Ascending aorta (tissue), 2 donors: ENCODE results near the gene MDC1. TPM values are rescaled to one million over a fixed set of nuclear protein-coding genes. Genes with fewer than 3 reads are reported as not detected.

ENCODE experiments used
- DNase-seq, 2 donors: peaks; one replicate each; pipeline ENCODE4 v3.0.0-alpha.2; 2019; ENCODE audit warnings: low spot score in 2 of 2
- H3K27ac ChIP-seq, 2 donors: fragments of 200-600 bp; sonication (generic); one replicate each; pipeline ENCODE4 v1.5.1; 2016 to 2017; ENCODE audit warnings: mild to moderate bottlenecking in 1 of 2
- H3K27me3 ChIP-seq: fragments of 200-600 bp; sonication (generic); one replicate; pipeline ENCODE4 v1.5.1; 2017
- H3K36me3 ChIP-seq, 2 donors: fragments of 200-600 bp; sonication (generic); one replicate each; pipeline ENCODE4 v1.5.1; 2016
- H3K4me1 ChIP-seq, 2 donors: fragments of 200-600 bp; sonication (generic); one replicate each; pipeline ENCODE4 v1.5.1; 2016 to 2017; ENCODE audit warnings: mild to moderate bottlenecking in 1 of 2
- H3K4me3 ChIP-seq, 2 donors: fragments of 200-600 bp; sonication (generic); one replicate each; pipeline ENCODE4 v1.5.1; 2016 to 2017; ENCODE audit warnings: mild to moderate bottlenecking in 1 of 2
- H3K9me3 ChIP-seq, 2 donors: fragments of 200-600 bp; sonication (generic); one replicate each; pipeline ENCODE4 v1.5.1; 2016
- intact Hi-C: fragments of 100-400 bp; cut with DNase I; formaldehyde crosslinking; loops from one replicate; pipeline ENCODE4 v1.15.1; 2023
- total RNA-seq: library from RNA; depleted of rRNA; stranded (reverse); fragments of >200 nt; gene quantifications from one replicate; pipeline ENCODE4 v1.1.0, GENCODE V29; 2016
- TF ChIP-seq, protein P1 (sequence below), 3 experiments: fragments of 200-600 bp in 2 of 3; fragments of 450-650 bp in 1 of 3; sonication (generic) in 2 of 3; IDR thresholded peaks; one replicate each; pipeline ENCODE4 v1.5.1; 2016 to 2019; ENCODE audit warnings: antibody characterized with exemption in 3 of 3, mild to moderate bottlenecking in 1 of 3, moderate library complexity in 1 of 3

Gene MDC1
- total RNA-seq, 1 donor from 2014 or later, result 27.1 TPM

DNA sequence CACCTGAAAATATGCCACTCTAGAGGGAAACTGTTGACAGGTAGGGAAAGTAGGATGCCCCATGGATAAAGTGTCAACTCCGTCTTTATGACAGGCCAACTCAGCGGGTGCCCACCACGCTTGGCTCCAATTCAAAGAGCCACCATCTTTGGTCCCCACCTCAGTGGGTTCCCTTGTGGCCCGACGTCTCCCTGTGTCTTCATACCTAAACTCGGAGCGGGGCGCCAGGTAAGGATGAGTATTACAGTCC, 277 bp downstream of the MDC1 start:
- peaks cover 0 to 22% of the 10 kb centered on the region in 2 donors for H3K4me1 ChIP-seq
- H3K36me3 ChIP-seq, result peaks cover 24 to 30% of the 10 kb centered on the region in 2 donors
- no peaks in the 10 kb centered on the region for H3K27me3 ChIP-seq
- no peak for DNase-seq
- peak overlapping the region; percentile 93 to 94 for H3K27ac ChIP-seq
- H3K4me3 ChIP-seq, result peak overlapping the region; percentile 69 to 77
- TF ChIP-seq, protein P1, sequence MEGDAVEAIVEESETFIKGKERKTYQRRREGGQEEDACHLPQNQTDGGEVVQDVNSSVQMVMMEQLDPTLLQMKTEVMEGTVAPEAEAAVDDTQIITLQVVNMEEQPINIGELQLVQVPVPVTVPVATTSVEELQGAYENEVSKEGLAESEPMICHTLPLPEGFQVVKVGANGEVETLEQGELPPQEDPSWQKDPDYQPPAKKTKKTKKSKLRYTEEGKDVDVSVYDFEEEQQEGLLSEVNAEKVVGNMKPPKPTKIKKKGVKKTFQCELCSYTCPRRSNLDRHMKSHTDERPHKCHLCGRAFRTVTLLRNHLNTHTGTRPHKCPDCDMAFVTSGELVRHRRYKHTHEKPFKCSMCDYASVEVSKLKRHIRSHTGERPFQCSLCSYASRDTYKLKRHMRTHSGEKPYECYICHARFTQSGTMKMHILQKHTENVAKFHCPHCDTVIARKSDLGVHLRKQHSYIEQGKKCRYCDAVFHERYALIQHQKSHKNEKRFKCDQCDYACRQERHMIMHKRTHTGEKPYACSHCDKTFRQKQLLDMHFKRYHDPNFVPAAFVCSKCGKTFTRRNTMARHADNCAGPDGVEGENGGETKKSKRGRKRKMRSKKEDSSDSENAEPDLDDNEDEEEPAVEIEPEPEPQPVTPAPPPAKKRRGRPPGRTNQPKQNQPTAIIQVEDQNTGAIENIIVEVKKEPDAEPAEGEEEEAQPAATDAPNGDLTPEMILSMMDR (IDR thresholded peaks at IDR 0.05), result no peak
- no peaks in the 10 kb centered on the region for H3K9me3 ChIP-seq
- intact Hi-C loops, result loop anchor here (1.0 kb wide), 3 partner anchors 26 to 100 kb away; partner anchors contain the start of genes MRPS18B and PPP1R10

DNA sequence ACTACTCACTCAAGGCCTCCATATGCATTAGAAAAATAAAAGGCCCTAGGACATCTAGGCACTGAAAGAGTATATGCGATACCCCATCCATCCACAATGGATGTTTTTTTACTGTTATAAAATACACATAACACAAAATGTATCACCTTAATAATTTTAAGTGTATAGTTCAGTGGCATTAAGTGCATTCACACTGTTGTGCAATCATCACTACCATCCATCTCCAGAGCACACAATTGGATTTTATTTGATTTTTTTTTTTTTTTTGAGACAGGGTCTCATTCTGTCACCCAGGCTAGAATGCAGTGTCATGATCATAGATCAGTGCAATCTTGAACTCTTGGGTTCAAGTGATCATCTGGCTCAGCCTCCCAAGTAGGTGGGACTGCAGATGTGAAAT, 2.8 kb downstream of the MDC1 start:
- Histone ChIP-seq H3K36me3 (peaks cover 46 to 56% of the 10 kb centered on the region in 2 donors), H3K9me3 (no peaks in the 10 kb centered on the region), H3K27ac (no peak overlapping the region), H3K4me1 (peaks cover 0 to 19% of the 10 kb centered on the region in 2 donors), H3K4me3 (no peak overlapping the region), H3K27me3 (no peaks in the 10 kb centered on the region)
- TF ChIP-seq, protein P1 (IDR thresholded peaks at IDR 0.05), result no peak
- intact Hi-C loops, result no loop called here
- DNase-seq, result no peak

DNA sequence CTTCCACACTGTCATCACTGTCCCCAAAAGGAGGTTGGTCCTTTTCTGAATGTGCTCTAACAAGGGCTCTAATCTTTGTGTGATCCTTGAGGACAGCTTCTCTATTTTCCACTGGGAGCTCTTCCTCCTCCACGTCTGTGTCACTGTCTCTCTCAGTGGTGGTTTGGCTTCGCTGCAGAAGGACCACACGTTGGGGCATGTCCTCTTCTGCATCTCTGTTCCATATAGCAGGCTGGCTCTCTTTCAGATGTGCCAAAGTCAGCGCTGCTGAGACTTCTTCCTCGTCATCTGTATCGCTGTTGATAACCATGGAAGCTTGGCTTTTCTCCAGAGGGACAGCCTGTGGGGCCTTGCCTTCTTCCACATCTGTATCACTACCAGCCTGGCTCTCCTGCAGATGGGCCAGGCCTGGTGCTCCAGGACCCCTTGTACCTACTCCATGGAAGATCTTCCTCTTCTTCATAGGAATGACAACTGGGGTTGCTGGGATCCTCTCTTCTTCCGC, 4.6 kb downstream of the MDC1 start:
- Histone ChIP-seq H3K9me3 (no peaks in the 10 kb centered on the region), H3K4me3 (no peak overlapping the region), H3K36me3 (peaks cover 54 to 66% of the 10 kb centered on the region in 2 donors), H3K4me1 (peaks cover 0 to 7% of the 10 kb centered on the region in 2 donors), H3K27ac (no peak overlapping the region), H3K27me3 (no peaks in the 10 kb centered on the region)
- TF ChIP-seq, protein P1 (IDR thresholded peaks at IDR 0.05), result no peak
- intact Hi-C loops, result no loop called here
- DNase-seq, result no peak

DNA sequence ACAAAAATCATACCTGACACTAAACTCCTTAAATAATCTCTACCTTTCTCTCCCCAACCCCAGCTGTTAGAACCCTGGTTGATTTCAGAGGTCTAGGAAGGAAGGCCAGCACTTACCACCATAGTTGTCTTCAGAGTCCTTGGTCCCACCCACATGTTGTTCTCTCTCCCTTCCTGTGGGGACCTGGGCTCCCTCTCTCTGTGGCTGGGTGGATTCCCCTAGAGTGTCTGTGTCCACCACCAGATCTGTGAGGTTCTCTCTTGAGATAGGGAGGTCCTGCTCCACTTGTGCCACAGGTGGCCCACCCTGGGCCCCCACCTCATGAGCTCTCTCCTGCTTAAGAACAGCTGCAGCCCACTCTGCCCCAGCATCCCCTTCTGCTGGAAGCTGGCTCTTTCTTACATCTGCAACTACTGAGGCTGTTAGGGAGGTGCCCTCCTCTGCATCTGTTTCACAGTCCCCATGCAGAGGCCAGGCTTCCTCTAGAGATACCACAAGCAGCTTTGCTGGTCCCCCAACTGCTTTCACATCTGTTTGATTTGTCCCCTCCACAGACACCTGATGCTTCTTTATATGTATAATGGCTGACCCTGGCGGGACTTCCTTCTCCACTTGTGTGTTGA, 5.2 kb downstream of the MDC1 start:
- peaks cover 60 to 72% of the 10 kb centered on the region in 2 donors for H3K36me3 ChIP-seq
- no peak overlapping the region for H3K27ac ChIP-seq
- intact Hi-C loops, result no loop called here
- no peaks in the 10 kb centered on the region for H3K27me3 ChIP-seq
- H3K4me1 ChIP-seq, result peaks cover 0 to 7% of the 10 kb centered on the region in 2 donors
- TF ChIP-seq, protein P1 (IDR thresholded peaks at IDR 0.05), result no peak
- DNase-seq, result no peak
- H3K4me3 ChIP-seq, result no peak overlapping the region
- H3K9me3 ChIP-seq, result no peaks in the 10 kb centered on the region

DNA sequence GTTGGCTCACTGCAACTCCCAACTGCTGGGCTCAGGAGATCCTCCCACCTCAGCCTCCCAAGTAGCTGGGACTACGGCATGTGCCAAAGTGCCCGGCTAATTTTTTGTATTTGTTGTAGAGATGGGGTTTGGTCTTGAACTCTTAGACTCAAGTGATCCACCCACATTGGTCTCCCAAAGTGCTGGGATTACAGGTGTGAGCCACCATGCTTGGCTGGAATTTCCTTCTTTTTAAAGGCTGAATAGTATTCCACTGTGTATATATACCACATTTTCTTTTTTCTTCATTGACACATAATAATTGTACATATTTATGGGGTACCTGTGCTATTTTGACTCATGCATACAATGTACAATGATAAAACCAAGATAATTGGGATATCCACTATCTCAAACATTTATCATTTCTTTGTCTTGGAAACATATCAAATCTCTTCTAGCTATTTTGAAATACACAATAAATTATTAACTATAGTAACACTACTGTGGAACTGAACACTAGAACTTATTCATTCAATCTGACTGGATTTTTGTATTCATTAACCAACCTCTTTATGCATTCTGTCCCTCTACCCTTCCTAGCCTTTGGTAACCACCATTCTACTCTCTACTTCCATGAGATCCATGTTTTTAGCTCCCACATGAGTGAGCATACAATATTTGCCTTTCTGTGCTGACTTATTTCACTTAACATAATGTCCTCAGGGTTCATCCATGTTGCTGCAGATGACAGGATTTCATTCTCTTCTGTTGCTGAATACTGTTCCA, 7.8 kb downstream of the MDC1 start:
- no peaks in the 10 kb centered on the region for H3K27me3 ChIP-seq
- no peaks in the 10 kb centered on the region for H3K4me1 ChIP-seq
- no peak overlapping the region for H3K27ac ChIP-seq
- peaks cover 65 to 84% of the 10 kb centered on the region in 2 donors for H3K36me3 ChIP-seq
- no peaks in the 10 kb centered on the region for H3K9me3 ChIP-seq
- TF ChIP-seq, protein P1 (IDR thresholded peaks at IDR 0.05), result no peak
- no peak for DNase-seq
- H3K4me3 ChIP-seq, result no peak overlapping the region
- intact Hi-C loops, result no loop called here
